Activated T-cell treated with anti-CD3 and anti-CD28 coated beads, Interleukin-2, amount 50 U/mL, for 1 hour (primary cell): Measurements from ENCODE around the gene AKAP7.
"Not testable (repeated sequence)": the region's sequence is repeated elsewhere in the genome, so short reads cannot be mapped to it uniquely, and the experiment has no call there.

Experiments used
- DNase-seq: peaks from one replicate; pipeline ENCODE4 v3.0.0-alpha.2; 2020

Gene AKAP7

DNA sequence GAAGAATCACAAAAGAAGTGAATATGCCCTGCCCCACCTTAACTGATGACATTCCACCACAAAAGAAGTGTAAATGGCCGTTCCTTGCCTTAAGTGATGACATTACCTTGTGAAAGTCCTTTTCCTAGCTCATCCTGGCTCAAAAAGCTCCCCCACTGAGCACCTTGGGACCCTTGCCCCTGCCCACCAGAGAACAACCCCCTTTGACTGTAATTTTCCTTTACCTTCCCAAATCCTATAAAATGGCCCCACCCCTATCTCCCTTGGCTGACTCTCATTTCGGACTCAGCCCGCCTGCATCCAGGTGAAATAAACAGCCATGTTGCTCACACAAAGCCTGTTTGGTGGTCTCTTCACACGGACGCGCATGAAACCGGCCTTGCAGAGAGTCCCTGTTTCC lies 165.6 kb downstream of the AKAP7 start:
- DNase-seq, result not testable (repeated sequence)

DNA sequence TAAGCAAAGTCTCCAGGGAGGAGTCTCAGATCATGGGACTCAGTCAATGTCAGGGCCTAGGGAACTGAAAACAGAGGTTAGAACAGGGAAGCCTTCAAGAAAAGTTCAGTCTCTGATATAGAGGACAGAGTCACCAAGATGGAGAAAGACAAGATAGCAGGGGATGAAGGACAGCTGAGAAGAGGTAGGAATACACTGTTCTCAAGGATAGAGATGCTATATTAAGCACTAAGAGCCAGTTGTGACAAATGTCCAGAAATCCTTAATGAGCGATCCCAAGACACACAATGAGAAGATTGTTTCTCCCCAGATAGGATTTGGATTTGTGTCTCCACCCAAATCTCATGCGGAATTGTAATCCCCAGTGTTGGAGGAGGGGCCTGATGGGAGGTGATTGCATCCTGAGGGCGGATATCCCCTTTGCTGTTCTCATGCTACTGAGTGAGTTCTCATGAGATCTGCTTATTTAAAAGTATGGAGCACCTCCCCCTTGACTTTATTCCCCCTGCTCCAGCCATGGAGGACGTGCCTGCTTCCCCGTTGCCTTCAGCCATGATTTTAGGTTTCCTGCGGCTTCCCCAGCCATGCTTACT lies 168.2 kb downstream of the AKAP7 start:
- DNase-seq, result no peak

DNA sequence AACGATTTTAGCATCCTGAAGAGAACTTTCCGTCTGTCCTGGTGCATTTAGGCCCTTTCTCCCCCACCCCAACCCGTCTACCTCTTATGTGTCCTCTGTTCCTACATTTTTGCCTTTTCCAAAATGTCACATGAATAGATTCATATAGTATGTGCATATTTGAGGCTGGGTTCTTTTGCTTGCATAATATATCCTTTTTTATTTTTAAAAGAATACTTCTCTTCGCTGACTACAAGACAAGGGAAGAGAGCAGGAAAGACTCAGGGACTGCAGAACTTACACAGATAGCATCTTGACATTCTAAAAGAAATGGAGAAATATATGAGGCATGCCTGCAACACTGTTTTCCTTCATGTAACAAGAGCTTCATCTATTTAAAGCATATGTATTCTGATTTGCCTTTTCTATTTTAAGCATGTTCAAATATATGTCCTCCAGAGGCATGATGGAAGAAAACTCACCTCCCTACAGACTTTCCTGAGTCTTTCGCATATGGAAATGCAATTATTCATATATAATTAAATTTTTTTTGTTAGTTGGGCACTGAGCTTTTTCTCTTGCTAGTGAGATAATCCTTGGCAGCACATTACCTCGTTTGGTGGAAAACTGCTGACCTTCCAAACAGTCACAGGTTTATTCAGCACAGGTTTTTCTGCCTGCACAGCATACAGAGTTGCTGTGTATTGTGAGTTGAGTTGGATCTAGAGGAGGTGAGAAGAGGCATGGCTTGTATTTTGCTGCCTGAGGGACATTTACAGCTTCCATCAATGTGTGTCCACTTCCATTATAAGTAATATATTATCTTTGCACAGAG lies 170.0 kb downstream of the AKAP7 start:
- DNase-seq, result no peak

DNA sequence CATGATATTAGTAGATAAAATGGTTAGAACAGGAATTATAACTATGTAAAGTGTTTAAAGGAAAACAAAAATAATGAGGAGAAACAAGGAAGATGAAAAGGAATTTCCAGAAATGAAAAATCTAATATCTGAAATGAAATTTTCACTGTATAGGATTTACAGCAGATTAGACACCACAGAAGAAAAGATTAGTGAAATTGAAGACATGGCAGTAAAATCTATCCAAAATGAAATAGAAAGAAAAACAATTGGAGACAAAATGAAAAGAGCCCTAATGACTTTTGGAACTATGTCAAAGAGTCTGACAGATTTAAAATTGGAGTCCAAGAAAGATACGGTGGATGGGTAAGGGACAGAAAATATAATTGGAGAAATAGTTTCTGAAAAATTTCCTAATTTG lies 174.2 kb downstream of the AKAP7 start:
- no peak for DNase-seq

DNA sequence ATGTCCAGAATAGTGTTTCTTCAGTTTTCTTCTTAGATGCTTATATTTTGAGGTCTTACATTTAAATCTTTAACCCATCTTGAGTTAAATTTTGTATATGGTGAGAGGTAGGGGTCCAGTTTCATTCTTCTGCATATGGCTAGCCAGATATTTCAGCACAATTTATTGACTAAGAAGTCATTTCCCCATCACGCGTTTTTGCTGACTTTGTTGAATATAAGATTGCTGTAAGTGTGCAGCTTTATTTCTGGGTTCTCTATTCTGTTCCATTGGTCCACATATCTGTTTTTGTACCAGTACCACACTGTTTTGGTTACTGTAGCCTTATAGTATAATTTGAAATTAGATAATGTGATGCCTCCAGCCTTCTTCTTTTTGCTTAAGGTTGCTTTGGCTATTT lies 179.6 kb downstream of the AKAP7 start:
- no peak for DNase-seq

DNA sequence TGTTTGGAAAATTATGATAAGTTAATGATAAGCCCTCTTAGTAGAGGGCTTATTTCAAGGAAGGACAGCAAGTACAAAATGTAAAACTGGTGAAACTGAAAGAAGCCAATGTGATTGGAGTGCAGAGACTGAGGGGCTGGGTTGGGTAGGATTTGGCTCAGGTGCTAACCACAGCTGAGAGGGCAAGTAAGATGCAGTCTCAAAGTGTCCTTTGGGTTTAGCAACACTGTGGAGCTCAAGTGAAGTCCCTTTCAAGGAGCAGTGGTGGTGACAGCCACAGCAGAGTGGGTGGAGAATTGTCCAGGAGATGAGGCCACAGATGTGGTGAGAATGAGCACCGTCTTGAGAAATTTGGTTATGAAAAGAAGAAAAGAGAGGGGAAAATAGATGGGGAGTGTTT lies 181.4 kb downstream of the AKAP7 start:
- no peak for DNase-seq

DNA sequence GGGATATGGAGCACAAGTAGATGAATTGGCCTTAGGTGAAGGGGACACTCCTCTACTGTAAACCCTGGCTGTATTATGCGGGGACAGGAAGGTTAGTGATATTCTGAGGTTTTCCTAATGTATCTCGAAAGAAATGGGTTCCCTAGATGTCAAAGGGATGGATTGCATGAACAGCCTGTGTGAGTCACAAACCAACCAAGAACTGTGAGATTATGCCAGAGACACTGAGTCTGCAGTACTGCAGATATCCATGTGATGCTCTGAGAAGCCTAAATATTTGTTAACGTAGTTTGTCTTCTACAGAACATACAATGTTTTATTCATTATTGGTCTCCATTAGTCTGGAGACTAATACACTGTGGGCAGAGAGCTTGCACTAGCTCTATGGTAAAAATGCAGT lies 182.2 kb downstream of the AKAP7 start:
- no peak for DNase-seq

DNA sequence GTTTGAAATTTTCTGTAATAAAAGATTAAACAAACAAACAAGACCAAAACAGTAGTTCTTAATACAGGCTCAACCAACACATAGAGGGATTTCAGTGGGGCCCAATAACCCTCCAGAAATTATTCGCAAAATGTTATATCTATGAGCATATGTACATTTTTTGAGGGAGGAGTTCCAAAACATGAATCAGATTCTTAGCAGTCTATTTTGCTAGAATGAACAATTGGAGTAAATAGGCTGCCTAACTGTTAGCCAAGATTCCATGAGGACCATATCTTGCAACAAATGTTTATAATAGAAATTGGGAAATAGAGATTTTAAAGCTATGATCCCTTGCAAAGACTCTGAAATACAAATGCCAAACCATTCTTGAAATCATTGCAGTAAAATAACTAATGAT lies 186.3 kb downstream of the AKAP7 start:
- DNase-seq, result no peak

DNA sequence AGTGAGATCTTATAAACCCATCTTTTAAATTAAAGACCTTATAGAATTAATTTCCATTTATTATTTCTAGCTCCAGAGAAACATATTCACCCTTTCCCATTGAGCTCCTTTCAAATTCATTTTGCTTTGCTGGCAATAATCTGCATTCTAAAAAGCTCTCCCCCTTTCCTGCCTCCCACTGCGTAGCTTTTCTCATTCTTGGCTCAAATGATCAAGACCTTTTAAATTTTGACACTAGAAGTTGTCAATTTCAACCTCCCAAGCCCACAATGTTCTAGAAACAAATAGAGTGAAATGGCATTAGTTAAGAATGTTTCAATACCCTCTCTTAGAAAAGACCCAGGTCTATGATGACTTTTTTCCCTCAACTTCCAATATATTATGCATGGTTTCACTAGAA lies 186.9 kb downstream of the AKAP7 start:
- no peak for DNase-seq

DNA sequence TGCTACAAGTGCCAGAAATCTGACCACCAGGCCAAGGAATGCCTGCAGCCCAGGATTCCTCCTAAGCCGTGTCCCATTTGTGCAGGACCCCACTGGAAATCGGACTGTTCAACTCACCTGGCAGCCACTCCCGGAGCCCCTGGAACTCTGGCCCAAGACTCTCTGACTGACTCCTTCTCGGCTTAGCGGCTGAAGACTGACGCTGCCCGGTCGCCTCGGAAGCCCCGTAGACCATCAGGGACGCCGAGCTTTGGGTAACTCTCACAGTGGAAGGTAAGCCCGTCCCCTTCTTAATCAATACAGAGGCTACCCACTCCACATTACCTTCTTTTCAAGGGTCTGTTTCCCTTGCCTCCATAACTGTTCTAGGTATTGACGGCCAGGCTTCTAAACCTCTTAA lies 190.4 kb downstream of the AKAP7 start:
- not testable (repeated sequence) for DNase-seq

DNA sequence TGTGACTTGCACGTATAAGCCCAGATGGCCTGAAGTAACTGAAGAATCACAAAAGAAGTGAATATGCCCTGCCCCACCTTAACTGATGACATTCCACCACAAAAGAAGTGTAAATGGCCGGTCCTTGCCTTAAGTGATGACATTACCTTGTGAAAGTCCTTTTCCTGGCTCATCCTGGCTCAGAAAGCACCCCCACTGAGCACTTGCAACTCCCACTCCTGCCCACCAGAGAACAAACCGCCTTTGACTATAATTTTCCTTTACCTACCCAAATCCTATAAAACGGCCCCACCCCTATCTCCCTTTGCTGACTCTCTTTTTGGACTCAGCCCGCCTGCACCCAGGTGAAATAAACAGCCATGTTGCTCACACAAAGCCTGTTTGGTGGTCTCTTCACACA lies 193.5 kb downstream of the AKAP7 start:
- DNase-seq, result not testable (repeated sequence)

DNA sequence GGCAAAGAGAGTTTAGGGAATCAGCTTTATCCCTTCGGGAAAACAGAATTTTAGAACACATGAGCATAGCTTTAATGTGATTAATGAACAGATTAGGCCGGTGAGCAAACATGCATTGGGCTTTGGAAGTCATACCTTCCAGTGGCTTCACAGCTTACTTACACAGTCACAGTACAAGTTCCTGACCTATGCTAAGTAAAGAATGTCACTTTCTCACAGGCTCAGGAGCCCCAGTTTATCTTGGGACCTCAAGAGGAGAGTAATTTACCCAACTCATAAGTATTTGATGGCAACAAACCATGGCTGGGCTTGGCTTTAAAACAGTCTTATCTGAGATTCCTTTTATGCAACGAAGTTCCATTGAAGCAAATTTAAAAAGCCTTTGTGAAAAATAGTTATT lies 195.9 kb downstream of the AKAP7 start:
- DNase-seq, result no peak

DNA sequence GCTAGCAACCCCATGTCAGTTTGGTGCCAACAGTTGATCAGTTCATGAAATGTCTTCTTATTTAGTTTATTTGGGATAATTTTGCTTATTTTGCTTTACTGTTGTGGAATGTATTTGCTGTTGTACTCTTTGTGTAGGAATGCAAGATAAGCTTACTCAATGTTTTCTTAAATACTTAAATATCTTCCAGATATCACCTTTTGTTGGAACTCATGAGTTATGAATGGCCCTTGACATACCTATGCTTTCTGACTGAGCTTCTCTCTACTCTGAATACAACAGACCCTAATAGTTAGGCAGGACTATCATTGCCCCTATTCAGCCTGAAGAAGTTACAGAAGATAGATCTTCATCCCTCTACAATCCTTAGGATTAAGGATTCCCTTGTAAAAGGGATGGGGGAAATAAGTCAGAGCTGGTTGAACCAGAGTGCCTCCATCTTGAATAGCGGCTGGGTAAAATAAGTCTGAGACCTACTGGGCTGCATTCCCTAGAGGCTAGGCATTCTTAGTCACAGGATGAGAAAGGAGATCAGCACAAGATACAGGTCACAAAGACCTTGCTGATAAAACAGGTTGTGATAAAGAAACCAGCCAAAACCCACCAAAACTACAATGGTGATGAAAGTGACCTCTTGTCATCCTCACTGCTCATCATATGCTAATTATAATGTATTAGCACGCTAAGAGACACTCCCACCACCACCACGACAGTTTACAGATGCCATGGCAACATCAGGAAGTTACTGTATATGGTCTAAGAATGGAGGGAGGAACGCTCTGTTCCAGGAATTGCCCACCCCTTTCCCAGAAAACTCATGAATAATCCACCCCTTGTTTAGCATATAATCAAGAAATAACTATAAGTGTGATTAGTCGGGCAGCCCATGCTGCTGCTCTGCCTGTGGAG lies 196.9 kb downstream of the AKAP7 start:
- DNase-seq, result no peak
